ENCODE data around the gene DNAJC7. TPM values are rescaled to one million over a fixed set of nuclear protein-coding genes. Genes with fewer than 3 reads are reported as not detected.

The DNAJC7 gene, protein sequence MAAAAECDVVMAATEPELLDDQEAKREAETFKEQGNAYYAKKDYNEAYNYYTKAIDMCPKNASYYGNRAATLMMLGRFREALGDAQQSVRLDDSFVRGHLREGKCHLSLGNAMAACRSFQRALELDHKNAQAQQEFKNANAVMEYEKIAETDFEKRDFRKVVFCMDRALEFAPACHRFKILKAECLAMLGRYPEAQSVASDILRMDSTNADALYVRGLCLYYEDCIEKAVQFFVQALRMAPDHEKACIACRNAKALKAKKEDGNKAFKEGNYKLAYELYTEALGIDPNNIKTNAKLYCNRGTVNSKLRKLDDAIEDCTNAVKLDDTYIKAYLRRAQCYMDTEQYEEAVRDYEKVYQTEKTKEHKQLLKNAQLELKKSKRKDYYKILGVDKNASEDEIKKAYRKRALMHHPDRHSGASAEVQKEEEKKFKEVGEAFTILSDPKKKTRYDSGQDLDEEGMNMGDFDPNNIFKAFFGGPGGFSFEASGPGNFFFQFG
- 75.9 TPM for total RNA-seq
- long read RNA-seq, transcript DNAJC7-203 (14 exons, 2,022 nt), result major isoform, 25 of 49 reads
- long read RNA-seq, partial matches to known transcripts, result 8 of 49 reads
- long read RNA-seq, other reads (novel, unspliced or antisense), result 13 of 49 reads

DNA sequence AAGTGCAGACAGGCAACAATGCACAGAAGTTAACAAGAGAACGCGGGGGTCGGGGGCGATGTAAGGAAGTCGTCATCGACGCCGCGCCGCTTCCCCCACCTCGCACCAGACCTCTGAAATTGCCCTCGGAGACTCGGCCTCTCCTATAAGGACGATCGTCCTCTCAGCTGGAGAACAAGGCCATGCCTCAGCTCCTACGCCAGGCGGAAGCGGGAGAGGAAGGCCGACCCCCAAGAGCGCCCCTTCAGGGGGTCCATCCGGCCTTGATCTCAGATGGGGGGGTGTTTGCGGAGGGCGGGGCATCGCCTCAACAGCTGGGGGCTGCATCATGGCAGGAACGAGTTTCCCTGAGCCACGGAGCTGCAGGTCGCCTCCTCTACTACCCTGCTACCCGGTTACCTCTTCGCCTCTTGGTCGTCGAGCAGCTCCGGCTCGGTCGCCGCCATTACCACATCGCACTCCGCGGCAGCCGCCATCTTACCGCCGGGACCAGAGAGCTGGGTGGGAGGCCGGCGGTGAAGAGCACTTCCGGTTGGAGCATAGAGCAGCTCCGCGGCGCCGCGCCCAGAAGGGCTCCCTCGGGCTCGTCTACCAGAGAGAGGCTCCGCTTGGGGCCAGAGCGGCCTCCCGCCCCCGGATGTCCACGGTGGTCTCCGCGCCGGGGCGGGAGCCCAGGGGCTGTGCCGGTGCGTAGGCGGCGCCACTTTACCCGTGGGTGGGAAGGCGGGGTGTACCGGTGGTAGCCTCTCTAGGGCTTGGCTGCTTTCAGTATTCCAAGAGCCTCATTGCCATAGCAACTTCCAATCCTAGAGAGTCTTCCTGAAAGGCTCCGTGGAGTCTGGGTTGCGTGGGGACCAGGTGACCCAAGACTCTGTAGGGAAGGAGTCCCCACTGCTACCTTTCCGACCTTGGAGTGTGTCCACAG is at the start of gene DNAJC7:
Gene DNAJC7 (minus strand): TSS at position 499 of the 925 bp plus-strand sequence. CDS start 23 bp downstream, at position 476.
- TF ChIP-seq CTCF (IDR thresholded peaks at IDR 0.05), result no peak
- Histone ChIP-seq H3K4me3 (peak within 1 kb of the TSS; percentile 93), H3K27me3 (no peaks in the 10 kb centered on the region), H3K4me1 (peaks cover 42% of the 10 kb centered on the region), H3K9me3 (no peaks in the 10 kb centered on the region), H3K36me3 (peaks cover 2% of the 10 kb centered on the region), H3K27ac (peak within 1 kb of the TSS; percentile 95)
- intact Hi-C loops (cut with DNase I), result no loop called here
- DNase-seq, result peak; percentile 96
- ATAC-seq, result peak; percentile 95

- Histone ChIP-seq H3K27me3 (peaks cover 2% of the 10 kb centered on the region), H3K36me3 (no peaks in the 10 kb centered on the region), H3K27ac (no peak overlapping the region), H3K4me1 (no peaks in the 10 kb centered on the region), H3K9me3 (no peaks in the 10 kb centered on the region), H3K4me3 (no peak overlapping the region)
- no peak for DNase-seq
- no peak for TF ChIP-seq CTCF (IDR thresholded peaks at IDR 0.05)
- intact Hi-C loops (cut with DNase I), result no loop called here
- no peak for ATAC-seq
Measured at GRCh38 chr17:42065201-42065600, 48.0 kb upstream of the DNAJC7 start.

DNA sequence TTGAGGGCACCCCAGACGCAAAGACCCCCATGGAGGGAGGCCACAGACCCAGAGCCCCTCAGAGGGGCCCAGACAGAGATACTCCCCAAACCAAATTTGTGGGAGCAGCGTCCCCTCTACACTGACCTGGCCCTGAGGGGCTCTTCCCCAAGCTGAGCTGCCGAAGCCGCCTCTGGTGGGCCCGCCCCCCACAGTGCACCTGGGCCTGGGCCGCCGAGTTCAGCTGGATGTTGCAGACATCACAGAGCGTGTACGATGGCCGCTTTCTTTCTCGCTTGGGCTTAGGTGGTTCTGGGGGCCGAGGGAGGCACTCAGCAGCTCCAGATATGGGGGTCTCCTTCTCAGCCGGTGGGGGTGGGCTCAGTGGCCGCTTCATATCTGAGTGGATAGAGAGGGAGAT is 45.4 kb upstream of the DNAJC7 start:
- no peaks in the 10 kb centered on the region for H3K9me3 ChIP-seq
- DNase-seq, result no peak
- intact Hi-C loops (cut with DNase I), result no loop called here
- no peak for ATAC-seq
- H3K36me3 ChIP-seq, result no peaks in the 10 kb centered on the region
- no peaks in the 10 kb centered on the region for H3K27me3 ChIP-seq
- H3K27ac ChIP-seq, result no peak overlapping the region
- H3K4me3 ChIP-seq, result no peak overlapping the region
- no peaks in the 10 kb centered on the region for H3K4me1 ChIP-seq
- no peak for TF ChIP-seq CTCF (IDR thresholded peaks at IDR 0.05)

GRCh38 chr17:42061646-42062487 is 44.6 kb upstream of the DNAJC7 start:
- no peaks in the 10 kb centered on the region for H3K36me3 ChIP-seq
- DNase-seq (no peak), ATAC-seq (no peak)
- no peaks in the 10 kb centered on the region for H3K27me3 ChIP-seq
- no peaks in the 10 kb centered on the region for H3K9me3 ChIP-seq
- intact Hi-C loops (cut with DNase I), result no loop called here
- H3K4me3 ChIP-seq, result no peak overlapping the region
- H3K27ac ChIP-seq, result no peak overlapping the region
- TF ChIP-seq CTCF (IDR thresholded peaks at IDR 0.05), result no peak
- H3K4me1 ChIP-seq, result no peaks in the 10 kb centered on the region

- Histone ChIP-seq H3K4me1 (no peaks in the 10 kb centered on the region), H3K4me3 (no peak overlapping the region), H3K27ac (no peak overlapping the region), H3K27me3 (no peaks in the 10 kb centered on the region), H3K36me3 (no peaks in the 10 kb centered on the region), H3K9me3 (no peaks in the 10 kb centered on the region)
- intact Hi-C loops (cut with DNase I), result no loop called here
- DNase-seq (no peak), ATAC-seq (no peak)
- no peak for TF ChIP-seq CTCF (IDR thresholded peaks at IDR 0.05)
Measured at GRCh38 chr17:42060231-42060630, 43.0 kb upstream of the DNAJC7 start.
